ENCODE data around the gene TBXT.

DNA sequence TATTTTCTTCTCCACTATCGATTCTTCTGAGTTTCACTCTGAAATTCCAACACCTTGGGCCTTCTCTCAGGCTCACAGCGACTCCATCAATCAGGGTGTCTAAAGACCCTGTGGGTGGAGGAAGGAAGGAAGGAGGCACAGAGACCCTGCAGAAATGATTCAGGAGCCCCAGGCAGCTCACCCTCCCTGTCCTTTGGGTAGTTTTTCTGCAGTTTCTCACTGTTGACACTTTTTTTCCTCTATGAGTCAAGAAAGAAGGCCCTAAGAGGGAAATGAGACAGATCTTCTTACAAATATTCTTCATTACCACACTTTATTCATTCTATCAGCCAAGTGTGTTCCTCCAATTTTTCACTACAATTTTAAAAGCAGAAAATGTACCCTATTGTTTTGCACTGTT, 34.2 kb upstream of the TBXT start:
- TF ChIP-seq, protein P1, sequence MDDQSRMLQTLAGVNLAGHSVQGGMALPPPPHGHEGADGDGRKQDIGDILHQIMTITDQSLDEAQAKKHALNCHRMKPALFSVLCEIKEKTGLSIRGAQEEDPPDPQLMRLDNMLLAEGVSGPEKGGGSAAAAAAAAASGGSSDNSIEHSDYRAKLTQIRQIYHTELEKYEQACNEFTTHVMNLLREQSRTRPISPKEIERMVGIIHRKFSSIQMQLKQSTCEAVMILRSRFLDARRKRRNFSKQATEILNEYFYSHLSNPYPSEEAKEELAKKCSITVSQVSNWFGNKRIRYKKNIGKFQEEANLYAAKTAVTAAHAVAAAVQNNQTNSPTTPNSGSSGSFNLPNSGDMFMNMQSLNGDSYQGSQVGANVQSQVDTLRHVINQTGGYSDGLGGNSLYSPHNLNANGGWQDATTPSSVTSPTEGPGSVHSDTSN (CRISPR knock-in tag; IDR thresholded peaks at IDR 0.05), result no peak
- TF ChIP-seq, protein P2, sequence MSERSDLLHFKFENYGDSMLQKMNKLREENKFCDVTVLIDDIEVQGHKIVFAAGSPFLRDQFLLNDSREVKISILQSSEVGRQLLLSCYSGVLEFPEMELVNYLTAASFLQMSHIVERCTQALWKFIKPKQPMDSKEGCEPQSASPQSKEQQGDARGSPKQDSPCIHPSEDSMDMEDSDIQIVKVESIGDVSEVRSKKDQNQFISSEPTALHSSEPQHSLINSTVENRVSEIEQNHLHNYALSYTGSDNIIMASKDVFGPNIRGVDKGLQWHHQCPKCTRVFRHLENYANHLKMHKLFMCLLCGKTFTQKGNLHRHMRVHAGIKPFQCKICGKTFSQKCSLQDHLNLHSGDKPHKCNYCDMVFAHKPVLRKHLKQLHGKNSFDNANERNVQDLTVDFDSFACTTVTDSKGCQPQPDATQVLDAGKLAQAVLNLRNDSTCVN (tag by site-specific recombination; optimal IDR thresholded peaks at IDR 0.05), result no peak
- TF ChIP-seq, protein P3, sequence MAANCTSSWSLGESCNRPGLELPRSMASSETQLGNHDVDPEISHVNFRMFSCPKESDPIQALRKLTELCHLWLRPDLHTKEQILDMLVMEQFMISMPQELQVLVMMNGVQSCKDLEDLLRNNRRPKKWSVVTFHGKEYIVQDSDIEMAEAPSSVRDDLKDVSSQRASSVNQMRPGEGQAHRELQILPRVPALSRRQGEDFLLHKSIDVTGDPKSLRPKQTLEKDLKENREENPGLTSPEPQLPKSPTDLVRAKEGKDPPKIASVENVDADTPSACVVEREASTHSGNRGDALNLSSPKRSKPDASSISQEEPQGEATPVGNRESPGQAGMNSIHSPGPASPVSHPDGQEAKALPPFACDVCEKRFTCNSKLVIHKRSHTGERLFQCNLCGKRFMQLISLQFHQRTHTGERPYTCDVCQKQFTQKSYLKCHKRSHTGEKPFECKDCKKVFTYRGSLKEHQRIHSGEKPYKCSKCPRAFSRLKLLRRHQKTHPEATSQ (tag by site-specific recombination; IDR thresholded peaks at IDR 0.05), result no peak
